ENCODE data around the gene ABCD1.
"Not testable (repeated sequence)": the region's sequence is repeated elsewhere in the genome, so short reads cannot be mapped to it uniquely, and the experiment has no call there.

Gene ABCD1

DNA sequence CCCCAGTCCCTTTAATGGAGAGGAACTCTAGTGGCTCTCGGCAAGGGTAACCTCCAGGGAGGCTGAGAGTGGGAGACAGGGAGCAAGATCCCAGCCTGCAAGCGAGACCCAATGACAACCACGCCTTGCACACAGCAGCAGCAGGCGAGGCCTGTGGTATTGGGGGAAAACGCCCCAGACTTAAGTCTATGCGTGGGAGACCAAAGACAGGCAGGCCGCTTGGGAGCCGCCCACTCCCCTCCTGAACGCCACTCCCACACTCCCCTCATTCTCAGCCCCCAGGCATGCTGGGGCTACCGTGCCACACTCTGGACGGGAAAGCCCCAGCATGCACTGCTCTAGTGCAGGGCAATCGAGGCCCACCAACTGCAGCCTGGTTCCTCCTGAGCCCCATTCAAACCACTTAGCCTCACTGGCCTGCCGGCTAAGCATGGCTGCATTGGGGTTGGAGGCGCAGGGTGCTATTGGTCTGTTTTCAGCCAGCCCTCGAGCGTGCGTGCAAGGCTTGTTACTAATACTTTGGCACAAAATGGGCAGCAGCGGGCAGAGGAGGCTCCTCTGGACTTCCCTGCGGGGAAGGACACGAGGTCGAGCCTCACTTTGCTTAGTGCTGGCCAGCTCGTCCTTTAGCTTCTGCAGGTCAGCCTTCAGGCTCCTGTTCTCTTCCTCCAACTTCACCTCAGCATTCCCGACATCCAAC, 22.2 kb upstream of the ABCD1 start:
- DNase-seq (ENCODE audit: insufficient read length, low spot score), result no peak
- no peak for TF ChIP-seq POLR2A (IDR thresholded peaks at IDR 0.05; ENCODE audit: low read depth, low read length)
- FAIRE-seq, result no peak

DNA sequence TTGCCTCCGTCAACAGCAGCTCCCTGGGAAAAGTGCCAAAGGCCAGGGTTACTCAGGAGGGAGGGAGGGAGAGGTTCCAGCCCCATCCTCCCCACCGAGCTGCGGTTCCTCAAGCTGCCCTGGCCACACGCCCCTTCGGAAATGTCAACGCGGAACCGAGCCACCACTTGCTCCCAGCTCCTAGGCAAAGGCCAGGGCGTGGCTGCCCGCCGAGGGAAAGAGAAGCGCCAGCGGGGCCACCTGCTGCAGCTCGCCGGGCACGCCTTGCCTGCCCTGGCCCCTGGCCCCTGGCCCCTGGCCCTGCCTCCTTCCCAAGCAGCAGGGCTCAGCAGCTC, 21.7 kb upstream of the ABCD1 start:
- no peak for TF ChIP-seq POLR2A (IDR thresholded peaks at IDR 0.05; ENCODE audit: low read depth, low read length)
- TF ChIP-seq TAF1 (IDR thresholded peaks at IDR 0.05; ENCODE audit: low read depth, low read length), result no peak
- no peak for TF ChIP-seq POLR2AphosphoS5 (IDR thresholded peaks at IDR 0.05; ENCODE audit: low read depth, low read length)
- TF ChIP-seq SPI1 (IDR thresholded peaks at IDR 0.05; ENCODE audit: low read depth, low read length), result no peak
- no peak for TF ChIP-seq POU2F2 (IDR thresholded peaks at IDR 0.05; ENCODE audit: low read depth, low read length)
- no peak for TF ChIP-seq PAX5 (IDR thresholded peaks at IDR 0.05; ENCODE audit: insufficient read depth, low read length, severe bottlenecking)
- DNase-seq (ENCODE audit: insufficient read length, low spot score), result no peak
- no peak for FAIRE-seq

DNA sequence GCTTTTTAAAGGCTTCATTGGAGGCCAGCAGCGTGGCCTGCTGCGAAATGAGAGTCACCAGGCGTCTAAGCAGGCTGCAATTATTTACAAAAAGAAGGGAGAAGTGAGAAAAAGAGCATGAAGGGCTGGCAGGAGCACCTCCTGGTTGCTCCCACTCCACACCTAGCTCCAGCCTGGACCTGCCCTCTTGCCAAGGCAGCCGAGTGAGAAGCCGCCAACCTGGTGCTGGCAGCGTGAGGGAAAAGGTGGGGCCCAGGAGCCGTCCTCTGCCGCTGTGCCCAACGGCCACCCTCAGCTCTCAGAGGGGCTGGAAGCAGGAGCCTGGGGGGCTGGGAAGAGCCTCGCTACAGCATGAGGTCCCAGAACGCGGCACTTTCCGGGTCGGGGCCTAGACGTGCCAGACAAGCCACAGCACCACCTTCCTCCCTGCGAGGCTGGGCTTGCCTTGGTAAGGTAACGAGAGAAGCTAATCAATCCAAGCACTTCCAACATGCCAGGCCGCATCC, 20.6 kb upstream of the ABCD1 start:
- FAIRE-seq, result no peak
- TF ChIP-seq POU2F2 (IDR thresholded peaks at IDR 0.05; ENCODE audit: low read depth, low read length) (no peak), POLR2A (IDR thresholded peaks at IDR 0.05; ENCODE audit: low read depth, low read length) (no peak), POLR2AphosphoS5 (IDR thresholded peaks at IDR 0.05; ENCODE audit: low read depth, low read length) (no peak), PAX5 (IDR thresholded peaks at IDR 0.05; ENCODE audit: insufficient read depth, low read length, severe bottlenecking) (no peak), SPI1 (IDR thresholded peaks at IDR 0.05; ENCODE audit: low read depth, low read length) (no peak), TAF1 (IDR thresholded peaks at IDR 0.05; ENCODE audit: low read depth, low read length) (no peak)
- no peak for DNase-seq (ENCODE audit: insufficient read length, low spot score)

DNA sequence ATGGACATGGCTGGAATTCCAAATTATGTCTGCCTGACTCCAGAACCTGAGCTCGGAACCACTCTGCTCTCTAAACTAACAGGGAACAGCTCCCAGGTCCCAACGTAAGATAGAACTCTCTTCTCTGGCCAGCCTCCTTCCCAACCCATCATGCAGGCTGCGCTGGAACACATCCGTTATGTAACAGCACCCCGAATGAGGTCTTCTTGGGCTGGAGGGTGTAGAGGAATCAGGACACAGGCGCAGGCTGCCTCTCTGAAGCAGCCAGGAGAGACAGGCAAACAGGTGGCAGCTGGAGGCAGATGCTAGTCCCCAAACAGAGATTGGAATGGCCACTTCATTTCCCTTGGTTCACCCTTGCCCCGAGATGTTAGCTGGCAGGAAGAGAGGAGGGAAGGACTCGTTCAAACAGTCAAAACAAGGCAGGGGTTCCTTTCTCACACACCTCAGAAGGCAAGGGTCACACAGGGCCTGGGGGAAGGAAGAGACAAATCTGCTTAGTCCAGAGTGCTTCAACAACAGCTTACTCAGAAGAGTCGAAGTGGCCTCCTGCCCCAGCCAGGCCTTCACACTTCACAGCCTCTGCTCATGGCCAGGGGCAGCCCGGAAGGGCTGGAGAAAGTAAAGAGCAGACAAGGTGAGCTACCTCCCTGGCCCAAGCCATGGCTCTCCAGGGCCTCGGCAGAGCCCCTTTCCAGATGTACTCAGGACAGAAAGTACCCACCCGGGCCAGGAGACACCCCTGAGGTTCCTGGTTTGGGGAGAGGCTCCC, 19.8 kb upstream of the ABCD1 start:
- not testable (repeated sequence) for DNase-seq (ENCODE audit: insufficient read length, low spot score); FAIRE-seq

DNA sequence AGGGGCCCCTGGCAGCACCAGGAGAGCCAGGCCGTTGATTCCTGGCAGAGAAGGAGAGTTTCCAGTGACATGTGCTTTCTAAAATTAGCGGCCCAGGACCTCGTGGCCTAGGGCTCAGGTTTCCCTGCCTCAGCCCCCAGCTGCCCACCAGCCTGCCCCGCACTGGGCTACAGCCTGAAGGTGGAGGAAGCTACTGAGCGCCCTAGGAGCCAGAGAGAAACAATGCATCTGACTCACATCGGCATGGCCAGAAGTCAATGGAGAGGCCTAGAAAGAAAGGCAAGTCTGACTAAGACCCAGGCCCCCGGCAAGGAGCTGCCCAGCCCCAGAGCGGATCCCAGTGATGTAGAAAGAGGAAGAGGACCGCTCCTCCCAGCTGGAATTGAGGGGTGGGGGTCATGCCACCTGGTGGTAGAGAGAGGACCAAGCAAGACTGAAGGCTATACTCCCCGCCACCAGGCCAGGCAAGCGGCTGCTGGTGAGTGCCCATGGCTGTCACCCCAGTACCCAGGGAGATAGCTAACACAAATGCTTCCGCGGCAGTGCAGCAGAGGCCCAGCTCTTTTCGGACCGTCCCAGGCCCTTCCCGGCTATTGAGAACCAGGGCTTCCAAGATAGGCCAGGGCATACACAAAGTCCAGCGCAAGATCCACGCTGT, 19.1 kb upstream of the ABCD1 start:
- FAIRE-seq; DNase-seq (ENCODE audit: insufficient read length, low spot score): not testable (repeated sequence)

DNA sequence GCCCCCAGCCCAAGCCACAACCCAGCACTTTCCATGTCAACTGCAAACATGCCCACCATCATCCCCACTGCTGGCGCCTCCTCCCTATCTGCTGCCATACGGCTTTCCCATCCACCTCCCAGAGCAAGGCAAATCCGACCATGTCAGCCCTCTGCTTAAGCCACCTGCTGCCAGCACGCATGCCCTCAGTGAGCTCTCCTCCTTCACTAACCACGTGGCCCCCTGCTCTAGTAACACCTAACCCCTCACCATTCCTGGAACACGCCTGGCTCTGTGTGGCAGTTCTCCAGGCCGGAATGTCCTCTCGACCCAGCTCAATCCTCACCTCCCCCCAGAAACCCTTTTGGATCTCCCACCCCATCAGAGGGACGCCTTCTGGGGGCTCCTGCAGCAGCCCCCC, 17.9 kb upstream of the ABCD1 start:
- no peak for FAIRE-seq
- DNase-seq (ENCODE audit: insufficient read length, low spot score), result no peak
- no peak for TF ChIP-seq POLR2AphosphoS5 (IDR thresholded peaks at IDR 0.05; ENCODE audit: low read depth, low read length)
- TF ChIP-seq PAX5 (IDR thresholded peaks at IDR 0.05; ENCODE audit: insufficient read depth, low read length, severe bottlenecking), result no peak
- no peak for TF ChIP-seq POLR2A (IDR thresholded peaks at IDR 0.05; ENCODE audit: low read depth, low read length)
- TF ChIP-seq POU2F2 (IDR thresholded peaks at IDR 0.05; ENCODE audit: low read depth, low read length), result no peak
- TF ChIP-seq TAF1 (IDR thresholded peaks at IDR 0.05; ENCODE audit: low read depth, low read length), result no peak
- TF ChIP-seq SPI1 (IDR thresholded peaks at IDR 0.05; ENCODE audit: low read depth, low read length), result no peak

DNA sequence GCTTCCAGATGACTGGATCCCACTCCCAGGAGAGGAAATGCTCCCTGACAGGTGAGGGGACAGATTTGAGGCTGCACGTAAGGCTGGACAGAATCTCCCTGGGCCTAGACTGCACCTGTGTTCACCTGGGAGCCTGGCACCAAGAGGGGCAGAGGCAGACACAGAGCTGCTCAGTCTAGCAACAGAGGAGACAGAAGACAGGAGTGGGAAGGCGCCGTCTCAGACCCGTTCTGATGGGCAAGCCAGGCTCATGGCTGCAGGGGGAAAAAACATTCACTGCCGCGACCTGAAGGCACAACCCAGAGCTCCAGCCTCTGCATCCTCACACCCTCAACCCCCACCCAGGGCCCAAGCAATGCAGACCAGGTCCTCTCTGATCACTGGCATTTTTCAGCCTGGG, 17.2 kb upstream of the ABCD1 start:
- TF ChIP-seq SPI1 (IDR thresholded peaks at IDR 0.05; ENCODE audit: low read depth, low read length) (no peak), PAX5 (IDR thresholded peaks at IDR 0.05; ENCODE audit: insufficient read depth, low read length, severe bottlenecking) (no peak), POLR2AphosphoS5 (IDR thresholded peaks at IDR 0.05; ENCODE audit: low read depth, low read length) (no peak), POLR2A (IDR thresholded peaks at IDR 0.05; ENCODE audit: low read depth, low read length) (no peak), POU2F2 (IDR thresholded peaks at IDR 0.05; ENCODE audit: low read depth, low read length) (no peak), TAF1 (IDR thresholded peaks at IDR 0.05; ENCODE audit: low read depth, low read length) (no peak)
- DNase-seq (ENCODE audit: insufficient read length, low spot score) (no peak), FAIRE-seq (no peak)

DNA sequence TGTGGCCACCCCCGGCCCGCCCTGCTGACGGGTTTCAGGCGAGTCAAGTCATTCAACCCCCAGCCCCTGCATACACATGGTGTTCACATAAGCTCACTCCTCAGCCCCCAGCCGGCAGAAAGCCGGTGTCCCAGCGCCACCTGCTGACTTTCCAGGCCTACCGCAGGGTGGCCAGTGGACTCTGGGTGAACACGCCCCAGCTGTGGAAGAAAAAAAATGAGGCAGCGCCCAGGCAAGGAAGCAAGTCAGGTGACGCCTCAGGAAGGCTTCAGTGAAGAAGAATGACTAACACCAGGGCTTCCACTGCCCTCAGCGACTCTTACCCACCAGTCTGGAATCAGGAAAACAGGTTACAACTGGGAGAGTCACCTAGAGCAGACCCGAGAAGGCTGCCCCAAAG, 16.2 kb upstream of the ABCD1 start:
- FAIRE-seq (no peak), DNase-seq (ENCODE audit: insufficient read length, low spot score) (no peak)
- TF ChIP-seq POLR2AphosphoS5 (IDR thresholded peaks at IDR 0.05; ENCODE audit: low read depth, low read length), result no peak
- TF ChIP-seq POLR2A (IDR thresholded peaks at IDR 0.05; ENCODE audit: low read depth, low read length), result no peak
- TF ChIP-seq SPI1 (IDR thresholded peaks at IDR 0.05; ENCODE audit: low read depth, low read length), result no peak
- TF ChIP-seq TAF1 (IDR thresholded peaks at IDR 0.05; ENCODE audit: low read depth, low read length), result no peak
- no peak for TF ChIP-seq POU2F2 (IDR thresholded peaks at IDR 0.05; ENCODE audit: low read depth, low read length)
- no peak for TF ChIP-seq PAX5 (IDR thresholded peaks at IDR 0.05; ENCODE audit: insufficient read depth, low read length, severe bottlenecking)

DNA sequence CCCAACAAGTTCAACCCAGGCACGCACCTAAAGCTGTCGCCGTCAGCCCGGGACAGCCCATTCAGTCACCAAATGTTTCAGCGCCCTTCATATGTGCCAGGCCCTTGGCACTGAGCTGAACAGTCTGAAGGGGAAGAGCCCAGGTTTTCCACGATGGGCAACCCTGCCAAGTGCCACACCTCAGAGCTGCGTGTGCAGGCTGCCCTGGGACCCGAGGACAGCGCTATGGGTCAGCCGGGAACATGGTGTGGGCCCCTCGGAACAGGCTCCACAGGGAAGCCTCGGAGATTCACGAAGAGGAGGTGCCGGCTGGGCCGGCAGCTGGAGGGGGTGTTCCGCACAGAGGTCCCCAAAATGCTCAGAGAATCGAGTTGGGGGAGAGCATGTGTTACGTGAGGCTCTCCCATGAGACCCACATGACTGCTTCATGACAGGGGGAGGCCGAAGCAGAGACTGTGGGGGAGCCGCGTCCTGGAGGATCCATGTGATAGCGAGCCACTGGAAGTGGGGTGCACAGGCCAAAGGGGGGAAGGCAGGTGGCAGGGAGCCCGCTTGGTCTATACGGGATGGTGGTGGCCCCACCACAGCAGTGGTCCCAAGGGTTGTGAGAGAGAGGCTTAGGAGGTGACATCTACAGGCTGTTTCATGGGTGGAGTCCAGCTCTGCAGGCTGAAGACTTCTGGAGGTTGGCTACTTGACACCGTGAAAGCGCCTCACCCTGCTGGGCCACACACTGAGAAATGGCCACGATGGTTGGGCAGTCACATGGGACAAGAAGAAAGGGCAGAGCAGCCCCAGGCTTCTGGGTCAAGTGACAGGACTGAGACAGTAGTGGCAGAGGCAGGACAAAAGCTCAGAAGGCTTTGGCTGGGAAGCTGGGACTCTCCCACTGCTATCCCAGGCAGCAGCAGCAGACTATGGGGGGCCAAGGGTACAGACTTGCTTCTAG, 14.7 kb upstream of the ABCD1 start:
- FAIRE-seq (no peak), DNase-seq (ENCODE audit: insufficient read length, low spot score) (no peak)
- TF ChIP-seq POLR2AphosphoS5 (IDR thresholded peaks at IDR 0.05; ENCODE audit: low read depth, low read length) (no peak), POU2F2 (IDR thresholded peaks at IDR 0.05; ENCODE audit: low read depth, low read length) (no peak), PAX5 (IDR thresholded peaks at IDR 0.05; ENCODE audit: insufficient read depth, low read length, severe bottlenecking) (no peak), POLR2A (IDR thresholded peaks at IDR 0.05; ENCODE audit: low read depth, low read length) (no peak), SPI1 (IDR thresholded peaks at IDR 0.05; ENCODE audit: low read depth, low read length) (no peak), TAF1 (IDR thresholded peaks at IDR 0.05; ENCODE audit: low read depth, low read length) (no peak)

All from GM12891 (cell line).